Measurements from ENCODE around the gene MAFF. TPM values are rescaled to one million over a fixed set of nuclear protein-coding genes. Genes with fewer than 3 reads are reported as not detected.

Gene MAFF
- total and polyA plus RNA-seq, 9 of the 15 experiments (the other 6 are each of a cell fraction or from before 2014, with no cell fraction given), result 0.51 to 8.0 (median 5.4) TPM

- no peak for TF ChIP-seq ZBTB5 (IDR thresholded peaks at IDR 0.05)
- TF ChIP-seq ZMIZ1 (IDR thresholded peaks at IDR 0.05; ENCODE audit: low read depth in 2 of 2, low read length in 2 of 2), result no peak
- TF ChIP-seq CBX1 (IDR thresholded peaks at IDR 0.05; ENCODE audit: low read depth), result no peak
- no peak for TF ChIP-seq EZH2 (IDR thresholded peaks at IDR 0.05; ENCODE audit: borderline replicate concordance, low read depth, low read length)
- TF ChIP-seq GMEB1 (CRISPR knock-in tag; IDR thresholded peaks at IDR 0.05), result no peak
- TF ChIP-seq MYNN (IDR thresholded peaks at IDR 0.05), result no peak
- no peak for TF ChIP-seq MYNN (CRISPR knock-in tag; IDR thresholded peaks at IDR 0.05)
- TF ChIP-seq YBX1 (IDR thresholded peaks at IDR 0.05), result no peak
- no peak for TF ChIP-seq DLX4 (CRISPR knock-in tag; IDR thresholded peaks at IDR 0.05)
- TF ChIP-seq SLC30A9 (CRISPR knock-in tag; IDR thresholded peaks at IDR 0.05), result no peak
- TF ChIP-seq ATF7 (IDR thresholded peaks at IDR 0.05), result peak; percentile 53; the same call in 1 of the 2 replicates
- peak; percentile 60; the same call in 1 of the 2 replicates for TF ChIP-seq TEAD4 (IDR thresholded peaks at IDR 0.05; ENCODE audit: low read length)
- TF ChIP-seq TEAD4 (CRISPR knock-in tag; IDR thresholded peaks at IDR 0.05; ENCODE audit: borderline replicate concordance), result no peak
- no peak for TF ChIP-seq SETDB1 (IDR thresholded peaks at IDR 0.05; ENCODE audit: low read length)
- no peak for TF ChIP-seq VEZF1 (CRISPR knock-in tag; IDR thresholded peaks at IDR 0.05)
- no peak for TF ChIP-seq GTF3C2 (IDR thresholded peaks at IDR 0.05; ENCODE audit: borderline replicate concordance, extremely low read depth, insufficient read length)
Measured at GRCh38 chr22:38177926-38178604, 23.7 kb upstream of the MAFF start (continued).
